ENCODE measurements around the gene IL17RC. TPM values are rescaled to one million over a fixed set of nuclear protein-coding genes. Genes with fewer than 3 reads are reported as not detected.

IL17RC gene
- total and polyA plus RNA-seq, 2 of the 4 experiments (the other 2 are of a cell fraction) = 20.8 to 28.3 TPM

- Histone ChIP-seq H3K4ac (ENCODE audit: low read depth, low read length) (no peak overlapping the region), H3K56ac (ENCODE audit: extremely low read depth, insufficient read depth, low read length) (no peak overlapping the region), H3K14ac (replicated peaks; ENCODE audit: low read depth, low read length) (no peak overlapping the region), H4K91ac (ENCODE audit: insufficient read depth, low read depth, low read length) (no peak overlapping the region), H2BK20ac (ENCODE audit: low read depth, low read length) (no peak overlapping the region), H4K8ac (ENCODE audit: low read depth in 2 of 2, low read length in 2 of 2) (no peak overlapping the region), H3K23ac (ENCODE audit: low read depth, low read length) (no peak overlapping the region), H2AK9ac (replicated peaks; ENCODE audit: low read depth, low read length, poor library complexity) (no peak overlapping the region), H3K18ac (ENCODE audit: low read depth, low read length) (no peak overlapping the region), H3K27ac (ENCODE audit: insufficient read depth, low read length) (no peak overlapping the region), H3K9me3 (ENCODE audit: control insufficient read depth, insufficient read depth, low read length) (no peaks in the 10 kb centered on the region), H3K4me3 (ENCODE audit: insufficient read depth, low read depth, low read length) (no peak overlapping the region), H3K79me1 (ENCODE audit: low read depth in 1 of 2, low read length in 2 of 2) (no peaks in the 10 kb centered on the region), H2BK15ac (ENCODE audit: low read depth, low read length) (no peak overlapping the region), H3K36me3 (ENCODE audit: control insufficient read depth, insufficient read depth, low read length) (peaks cover 7% of the 10 kb centered on the region; the same call in 1 of the 2 replicates), H3K27me3 (ENCODE audit: control insufficient read depth, insufficient read depth, low read length) (no peaks in the 10 kb centered on the region), H4K20me1 (ENCODE audit: insufficient read depth, low read length) (no peaks in the 10 kb centered on the region; the same call in 1 of the 2 replicates), H3K4me1 (ENCODE audit: control insufficient read depth, insufficient read depth, low read length) (peaks cover 7% of the 10 kb centered on the region; the same call in 1 of the 2 replicates), H2BK5ac (ENCODE audit: low read depth, low read length, poor library complexity, severe bottlenecking) (no peak overlapping the region), H2AK5ac (ENCODE audit: low read depth, low read length) (no peak overlapping the region), H2BK120ac (ENCODE audit: low read depth, low read length) (no peak overlapping the region), H4K5ac (ENCODE audit: low read depth, low read length) (no peak overlapping the region), H3K4me2 (ENCODE audit: low read depth, low read length) (no peak overlapping the region), H3K9ac (ENCODE audit: low read depth, low read length) (no peak overlapping the region), H2AFZ (replicated peaks; ENCODE audit: low read length, poor library complexity) (no peak overlapping the region), H3K9me1 (ENCODE audit: insufficient read depth, low read length) (peaks cover 8% of the 10 kb centered on the region; the same call in 1 of the 2 replicates)
- intact Hi-C loops (cut with micrococcal nuclease) = no loop called here
- WGBS, 2 experiments (ENCODE audit: extremely low coverage in 2 of 2, insufficient read length in 1 of 2) = 60% methylated on average over 1 of the region's 10 CpGs; no CpG with 5 or more reads in 1 of the 2 experiments
- POLR2A ChIA-PET (ENCODE audit: unreplicated experiment) = no interaction called here
- DNase-seq = no peak
- TF ChIP-seq CTCF (conservative IDR thresholded peaks at IDR 0.05; ENCODE audit: low read depth, low read length) = no peak
- TF ChIP-seq SMC3 (IDR thresholded peaks at IDR 0.05; ENCODE audit: low read depth, low read length) = no peak
- no peak for TF ChIP-seq ELK1 (IDR thresholded peaks at IDR 0.05; ENCODE audit: borderline replicate concordance, low read depth, low read length)
- dilution Hi-C loops (cut with HindIII; ENCODE audit: low sequenced_read_pairs, unreplicated experiment) = no loop called here
- no peak for ATAC-seq (ENCODE audit: low read depth)
- in situ Hi-C loops (cut with MboI; ENCODE audit: low sequenced_read_pairs) = no loop called here
- no TSS peak for BruUV-seq (replicated peaks)
- CTCF ChIA-PET = interaction anchor here (1.5 kb wide), 1 partner anchor 10 kb away, joined by 4 read pairs; no protein-coding TSS in a partner anchor
Observed at GRCh38 chr3:9945358-9945757, 28.5 kb downstream of the IL17RC start.
